Activated CD8-positive, alpha-beta T cell treated with anti-CD3 and anti-CD28 coated beads, Interleukin-2, amount 10 ng/mL, durations not matched to agents 7 days and 5 days (primary cell): Measurements from ENCODE around the gene ENPP6. TPM values are rescaled to one million over a fixed set of nuclear protein-coding genes. Genes with fewer than 3 reads are reported as not detected.
"Not testable (repeated sequence)": the region's sequence is repeated elsewhere in the genome, so short reads cannot be mapped to it uniquely, and the experiment has no call there.

Experiments used
- ATAC-seq: fragments of 150-1000 bp; cut with Tn5 transposase; one replicate; pipeline ENCODE4 v1.10.0; 2021; ENCODE audit warnings: moderate library complexity
- CTCF ChIA-PET: fragments of 350-600 bp; sonication (Branson Sonifier 250); formaldehyde crosslinking; loops from one replicate; lab custom pipeline; 2021; ENCODE audit warnings: antibody characterized with exemption; lab: Charles Lee
- POLR2A ChIA-PET: fragments of 350-600 bp; sonication (Branson Sonifier 250); formaldehyde crosslinking; loops from one replicate; lab custom pipeline; 2021; ENCODE audit warnings: antibody characterized with exemption; lab: Charles Lee
- DNase-seq: peaks from one replicate; pipeline ENCODE4 v3.0.0-alpha.2; 2020
- H3K27ac Mint-ChIP-seq: one replicate; pipeline ENCODE4 v1.8.0; 2021; ENCODE audit warnings: mild to moderate bottlenecking, mixed read lengths
- H3K27me3 Mint-ChIP-seq: one replicate; pipeline ENCODE4 v1.8.0; 2021; ENCODE audit warnings: low read depth, mixed read lengths
- H3K36me3 Mint-ChIP-seq: one replicate; pipeline ENCODE4 v1.8.0; 2021; ENCODE audit warnings: low read depth, mixed read lengths
- H3K4me1 Mint-ChIP-seq: one replicate; pipeline ENCODE4 v1.8.0; 2021; ENCODE audit warnings: low read depth, mixed read lengths
- H3K4me3 Mint-ChIP-seq: one replicate; pipeline ENCODE4 v1.8.0; 2021; ENCODE audit warnings: mild to moderate bottlenecking, mixed read lengths
- H3K9me3 Mint-ChIP-seq: one replicate; pipeline ENCODE4 v1.8.0; 2022; ENCODE audit warnings: mixed read lengths; ENCODE audit not compliant: insufficient read depth
- total RNA-seq, 2 experiments: library from RNA; stranded (reverse); gene quantifications; one replicate each; pipeline ENCODE4 v1.2.3, GENCODE V29; 2021

Gene ENPP6
- total RNA-seq, 2 experiments from 2014 or later = 0.18 to 0.87 TPM

DNA sequence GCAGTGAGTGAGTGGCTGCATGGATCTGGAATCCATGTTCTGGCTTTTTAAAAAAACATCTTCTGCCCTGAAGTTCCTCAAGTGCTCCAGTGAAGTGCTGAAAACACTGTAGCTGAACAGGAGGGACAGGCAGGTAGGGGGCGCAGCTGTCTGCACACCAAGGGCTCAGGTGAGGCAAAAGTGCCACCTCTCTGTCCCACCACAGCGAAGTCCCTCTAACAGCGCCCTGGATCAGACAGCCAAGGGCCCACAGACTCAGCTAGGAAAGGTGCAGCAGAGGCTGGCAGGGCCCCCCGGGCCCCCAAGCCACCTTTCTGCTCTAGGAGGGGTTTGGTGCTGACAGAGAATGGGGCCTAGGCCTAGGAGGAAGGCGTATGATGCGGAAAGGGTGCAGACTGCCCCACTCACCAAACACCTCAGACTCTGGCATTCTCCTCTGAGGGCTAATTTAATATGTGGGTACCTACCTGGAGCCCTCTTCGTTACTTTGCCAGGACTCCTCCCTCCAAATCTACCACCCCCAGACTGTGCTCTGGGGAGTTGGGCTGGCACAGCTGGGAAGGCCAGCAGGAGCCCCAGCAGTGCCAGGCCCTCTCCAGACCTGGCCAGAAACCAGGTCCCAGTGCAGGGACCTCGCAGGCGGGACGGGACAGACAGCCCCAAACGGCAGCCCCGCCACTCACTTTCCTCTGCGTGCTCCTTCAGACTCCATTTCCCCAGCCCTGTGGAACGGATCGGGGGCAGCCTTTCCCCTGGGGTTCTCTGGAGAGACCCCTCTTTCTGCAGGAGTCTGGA is 73.7 kb downstream of the ENPP6 start:
- CTCF ChIA-PET = no interaction called here
- ATAC-seq (no peak), DNase-seq (no peak)
- Mint-ChIP-seq H3K36me3 (no peaks in the 10 kb centered on the region), H3K27ac (no peak overlapping the region), H3K4me3 (no peak overlapping the region), H3K4me1 (peaks cover 12% of the 10 kb centered on the region), H3K27me3 (peaks cover 6% of the 10 kb centered on the region), H3K9me3 (no peaks in the 10 kb centered on the region)
- POLR2A ChIA-PET = no interaction called here

DNA sequence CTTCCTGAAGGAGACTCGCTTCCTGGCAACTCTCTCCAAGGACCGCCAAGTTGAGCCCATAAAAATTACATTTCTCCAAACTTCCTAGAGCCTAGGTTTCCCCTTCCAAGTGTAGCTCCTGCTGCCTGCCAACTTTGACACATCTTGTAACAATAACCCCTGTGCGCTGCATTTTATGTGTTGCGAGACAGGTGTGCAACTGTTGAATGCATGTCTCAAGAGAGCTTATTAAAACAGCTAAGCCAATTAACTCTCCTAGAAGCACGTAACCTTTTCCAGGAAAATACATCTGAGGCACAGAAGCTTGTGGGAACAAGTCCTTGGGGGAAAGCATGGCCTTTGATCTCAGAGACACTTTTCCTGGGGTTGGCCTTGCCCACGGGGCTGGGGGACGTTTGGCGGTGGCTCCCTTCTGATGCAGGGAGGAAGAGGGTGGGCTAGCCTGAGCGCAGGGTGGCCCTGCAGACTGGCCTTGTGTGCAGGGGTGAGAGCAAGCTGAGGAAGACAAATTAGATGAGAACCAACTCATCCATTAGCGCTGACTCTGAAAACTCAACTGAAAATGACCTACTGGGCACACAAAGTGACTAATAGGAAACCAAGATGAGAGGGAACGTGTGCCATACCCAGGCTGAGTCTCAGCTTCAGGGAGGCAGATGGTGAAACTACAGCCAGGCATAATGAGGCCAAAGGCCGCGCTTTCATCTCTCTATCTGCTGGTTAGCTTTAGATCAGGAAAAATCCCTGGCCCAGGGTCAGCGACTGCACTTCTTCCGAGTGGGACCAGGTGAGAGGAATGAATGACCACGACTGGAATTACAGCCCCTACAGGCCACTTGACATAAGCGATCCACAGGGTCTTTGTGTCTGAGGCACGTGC is 75.3 kb downstream of the ENPP6 start:
- DNase-seq (no peak), ATAC-seq (no peak)
- Mint-ChIP-seq H3K27ac (no peak overlapping the region), H3K27me3 (peaks cover 6% of the 10 kb centered on the region), H3K4me3 (no peak overlapping the region), H3K36me3 (no peaks in the 10 kb centered on the region), H3K9me3 (peaks cover 4% of the 10 kb centered on the region), H3K4me1 (no peaks in the 10 kb centered on the region)
- CTCF ChIA-PET = no interaction called here
- POLR2A ChIA-PET = interaction anchor here (0.8 kb wide), 1 partner anchor 10 kb away, joined by 3 read pairs; no protein-coding TSS in a partner anchor

DNA sequence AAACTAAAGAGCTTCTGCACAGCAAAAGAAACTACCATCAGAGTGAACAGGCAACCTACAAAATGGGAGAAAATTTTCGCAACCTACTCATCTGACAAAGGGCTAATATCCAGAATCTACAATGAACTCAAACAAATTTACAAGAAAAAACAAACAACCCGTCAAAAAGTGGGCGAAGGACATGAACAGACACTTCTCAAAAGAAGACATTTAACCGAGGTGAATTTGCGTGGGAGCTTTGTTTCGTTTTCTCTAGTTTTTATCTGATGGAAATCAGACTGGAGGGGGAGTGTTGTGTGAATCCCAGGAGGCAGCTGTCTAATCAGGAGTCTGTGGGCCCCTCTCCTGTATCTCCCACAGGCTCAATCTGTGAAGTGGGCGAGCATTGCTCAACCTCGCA is 76.8 kb downstream of the ENPP6 start:
- H3K4me1 Mint-ChIP-seq, H3K27ac Mint-ChIP-seq, ATAC-seq, H3K27me3 Mint-ChIP-seq, DNase-seq, H3K36me3 Mint-ChIP-seq, CTCF ChIA-PET, POLR2A ChIA-PET, H3K4me3 Mint-ChIP-seq: not testable (repeated sequence)
- peaks cover 13% of the 10 kb centered on the region for H3K9me3 Mint-ChIP-seq

DNA sequence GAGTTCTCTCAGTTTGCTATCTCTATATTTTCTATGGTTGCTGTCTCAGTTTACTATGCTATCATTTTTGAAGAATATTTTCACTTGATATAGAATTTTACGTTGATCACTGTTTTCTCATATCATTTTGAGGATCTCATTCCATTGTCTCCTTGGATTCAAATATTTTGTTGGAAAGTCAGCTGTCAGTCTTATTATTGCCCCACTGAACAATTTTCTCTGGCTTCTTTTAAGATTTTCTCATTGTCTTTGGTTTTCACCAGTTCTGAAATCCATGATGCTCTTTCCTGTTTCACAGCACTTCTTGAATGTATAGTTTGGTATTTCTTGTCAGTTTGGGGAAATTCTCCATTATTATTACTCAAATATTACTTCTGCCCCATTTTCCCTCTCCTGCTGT is 81.1 kb downstream of the ENPP6 start:
- peaks cover 4% of the 10 kb centered on the region for H3K36me3 Mint-ChIP-seq
- H3K4me3 Mint-ChIP-seq = no peak overlapping the region
- no peak overlapping the region for H3K27ac Mint-ChIP-seq
- ATAC-seq (no peak), DNase-seq (no peak)
- CTCF ChIA-PET = no interaction called here
- H3K9me3 Mint-ChIP-seq = peaks cover 13% of the 10 kb centered on the region
- H3K4me1 Mint-ChIP-seq = no peaks in the 10 kb centered on the region
- peaks cover 17% of the 10 kb centered on the region for H3K27me3 Mint-ChIP-seq
- POLR2A ChIA-PET = no interaction called here

DNA sequence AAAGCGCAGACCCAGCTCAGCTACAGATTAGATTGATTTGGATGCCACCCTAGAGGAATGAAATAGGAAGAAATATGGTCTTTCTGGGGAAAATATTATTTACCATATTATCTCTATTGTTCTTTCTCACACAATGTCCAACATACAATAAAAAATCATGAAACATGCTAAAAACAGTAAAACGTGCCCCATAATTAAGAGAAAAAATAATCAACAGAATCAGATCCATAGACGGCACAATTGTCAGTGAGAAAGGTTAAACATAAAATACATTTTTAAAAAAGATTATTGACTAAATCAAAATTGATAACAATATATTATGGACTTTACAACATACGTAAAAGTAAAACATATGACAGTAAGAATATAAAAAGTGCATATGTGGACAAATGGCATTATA is 90.9 kb downstream of the ENPP6 start:
- no peak for ATAC-seq
- H3K36me3 Mint-ChIP-seq = no peaks in the 10 kb centered on the region
- H3K27me3 Mint-ChIP-seq = peaks cover 21% of the 10 kb centered on the region
- no peak overlapping the region for H3K4me3 Mint-ChIP-seq
- no peak overlapping the region for H3K27ac Mint-ChIP-seq
- no peaks in the 10 kb centered on the region for H3K9me3 Mint-ChIP-seq
- DNase-seq = no peak
- ChIA-PET CTCF (no interaction called here), POLR2A (no interaction called here)
- no peaks in the 10 kb centered on the region for H3K4me1 Mint-ChIP-seq

DNA sequence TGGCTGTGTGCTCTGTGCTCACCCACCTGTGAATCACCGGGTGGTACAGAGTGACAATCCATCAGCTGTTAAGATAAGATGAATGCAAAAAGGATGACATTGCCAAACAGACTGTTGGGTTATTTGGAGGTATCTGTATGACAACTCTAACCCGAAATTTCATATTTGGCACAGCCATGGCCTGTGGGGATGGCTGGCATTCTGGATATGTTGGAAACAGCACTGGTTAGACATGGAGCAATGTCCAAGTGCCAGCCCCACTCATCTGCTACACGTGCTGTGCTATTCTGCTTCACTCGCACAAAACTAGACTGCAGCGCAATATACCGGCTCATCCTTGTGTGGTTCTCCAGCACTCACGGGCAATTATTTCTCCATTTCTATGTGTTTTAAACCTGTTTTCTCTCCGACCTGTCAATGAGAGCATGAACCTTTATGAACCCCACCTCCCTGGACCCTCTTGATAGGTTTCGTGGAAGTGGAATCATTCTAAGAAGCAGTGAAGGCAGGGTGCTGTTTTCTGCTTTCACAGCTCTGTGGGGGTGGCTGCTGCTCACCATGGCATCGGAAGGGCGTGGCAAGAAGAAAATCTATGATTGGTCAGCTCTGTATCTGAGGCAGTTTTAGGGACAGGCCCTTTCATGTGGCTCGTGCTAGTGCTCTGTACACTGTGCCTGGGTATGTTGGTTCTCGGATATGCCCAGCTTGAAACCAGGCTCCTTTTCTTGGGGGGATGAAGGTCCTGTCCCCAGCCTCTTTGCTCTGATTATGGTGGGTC is 94.9 kb downstream of the ENPP6 start:
- Mint-ChIP-seq H3K4me1 (no peaks in the 10 kb centered on the region), H3K27me3 (peaks cover 13% of the 10 kb centered on the region), H3K27ac (no peak overlapping the region), H3K4me3 (no peak overlapping the region), H3K36me3 (no peaks in the 10 kb centered on the region), H3K9me3 (no peaks in the 10 kb centered on the region)
- ChIA-PET POLR2A (no interaction called here), CTCF (no interaction called here)
- ATAC-seq = no peak
- DNase-seq = no peak

DNA sequence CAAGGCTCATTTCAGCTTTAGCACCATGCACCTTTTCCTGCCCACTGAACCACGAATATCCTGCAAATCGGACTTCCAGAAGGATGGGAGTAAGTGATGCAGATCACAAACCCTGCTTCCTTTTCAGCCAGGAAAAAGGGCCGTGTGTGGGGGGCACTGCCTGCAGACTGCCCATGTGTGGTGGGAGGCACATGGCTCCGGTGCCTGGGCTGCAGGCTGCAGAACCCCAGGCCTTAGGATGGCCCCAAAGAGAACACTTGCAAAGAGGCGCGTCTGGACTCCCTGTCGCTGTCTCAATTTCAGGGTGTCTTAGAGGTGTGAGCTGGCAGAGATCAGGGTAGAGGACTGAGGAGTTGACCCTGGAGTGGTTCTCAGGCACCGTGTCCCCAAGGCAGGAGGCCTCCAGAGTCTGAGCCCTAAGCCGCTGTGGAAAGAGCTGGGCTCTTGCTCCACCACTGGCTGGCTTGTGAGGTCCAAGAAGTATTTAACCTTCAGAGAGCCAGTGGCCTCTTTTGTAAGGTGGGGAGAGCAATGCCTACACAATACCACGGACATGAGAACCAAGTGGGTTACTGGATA is 97.0 kb downstream of the ENPP6 start:
- Mint-ChIP-seq H3K27ac (no peak overlapping the region), H3K27me3 (peaks cover 8% of the 10 kb centered on the region)

DNA sequence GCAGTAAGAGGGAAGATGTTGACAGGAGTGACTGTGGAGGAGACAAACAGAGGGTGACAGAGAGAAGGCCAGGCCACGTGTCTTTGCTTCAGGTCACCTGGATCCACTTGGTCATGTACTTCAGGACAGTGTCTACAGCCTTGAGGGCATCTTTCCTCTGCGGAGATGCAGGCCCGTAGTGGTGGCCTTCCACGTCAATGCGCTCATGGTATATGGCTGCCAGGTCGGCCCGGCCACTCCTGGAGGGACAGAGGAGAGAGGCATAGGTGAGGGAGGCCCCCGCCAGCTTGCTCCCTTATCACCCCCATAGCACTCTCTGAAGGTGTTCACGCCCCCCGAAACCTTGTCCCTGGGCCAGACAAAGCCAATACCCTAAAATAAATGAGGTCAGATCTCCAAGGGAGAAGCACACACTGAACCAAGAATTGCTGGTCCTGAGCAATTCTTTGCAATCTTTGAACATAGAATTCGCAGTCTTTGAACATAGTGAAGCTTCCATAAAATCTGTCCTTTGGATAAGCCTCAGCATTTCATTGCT is 99.9 kb downstream of the ENPP6 start:
- H3K4me1 Mint-ChIP-seq = no peaks in the 10 kb centered on the region
- POLR2A ChIA-PET = interaction anchor here (1.4 kb wide), 1 partner anchor 9 kb away, joined by 5 read pairs; no protein-coding TSS in a partner anchor

More for the DNA sequence above, 97.0 kb downstream of the ENPP6 start:
- CTCF ChIA-PET = no interaction called here
- H3K4me3 Mint-ChIP-seq = no peak overlapping the region
- no peak for ATAC-seq
- no peaks in the 10 kb centered on the region for H3K4me1 Mint-ChIP-seq
- H3K9me3 Mint-ChIP-seq = no peaks in the 10 kb centered on the region
- no peak for DNase-seq
- no peaks in the 10 kb centered on the region for H3K36me3 Mint-ChIP-seq
- POLR2A ChIA-PET = no interaction called here

DNA sequence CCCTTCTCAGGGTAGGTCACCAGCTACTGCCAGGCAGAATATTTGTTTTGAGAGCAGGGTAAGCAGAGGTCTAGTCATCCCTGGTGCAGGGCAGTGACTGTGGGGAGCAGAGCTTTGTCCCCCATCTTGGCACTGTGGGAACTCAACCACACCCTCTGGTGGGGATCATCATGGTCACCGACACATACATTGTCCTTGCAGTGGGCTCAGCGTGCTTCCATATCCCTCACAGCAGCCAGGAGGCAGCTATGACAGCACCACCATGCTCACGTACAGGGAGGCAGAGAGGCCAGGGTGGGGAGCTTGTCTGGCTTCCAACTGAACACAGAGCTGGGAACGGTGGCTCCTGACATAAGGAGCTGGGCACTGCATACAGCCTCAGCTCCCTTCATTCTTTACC is 102.3 kb downstream of the ENPP6 start:
- Mint-ChIP-seq H3K36me3 (no peaks in the 10 kb centered on the region), H3K4me1 (no peaks in the 10 kb centered on the region), H3K27me3 (no peaks in the 10 kb centered on the region), H3K27ac (no peak overlapping the region), H3K9me3 (no peaks in the 10 kb centered on the region), H3K4me3 (no peak overlapping the region)
- no peak for ATAC-seq
- DNase-seq = no peak
- ChIA-PET CTCF (no interaction called here), POLR2A (no interaction called here)

More for the DNA sequence above, 99.9 kb downstream of the ENPP6 start:
- Mint-ChIP-seq H3K36me3 (no peaks in the 10 kb centered on the region), H3K4me3 (no peak overlapping the region), H3K9me3 (no peaks in the 10 kb centered on the region), H3K27me3 (no peaks in the 10 kb centered on the region), H3K27ac (no peak overlapping the region)
- ATAC-seq (no peak), DNase-seq (no peak)
- CTCF ChIA-PET = no interaction called here

DNA sequence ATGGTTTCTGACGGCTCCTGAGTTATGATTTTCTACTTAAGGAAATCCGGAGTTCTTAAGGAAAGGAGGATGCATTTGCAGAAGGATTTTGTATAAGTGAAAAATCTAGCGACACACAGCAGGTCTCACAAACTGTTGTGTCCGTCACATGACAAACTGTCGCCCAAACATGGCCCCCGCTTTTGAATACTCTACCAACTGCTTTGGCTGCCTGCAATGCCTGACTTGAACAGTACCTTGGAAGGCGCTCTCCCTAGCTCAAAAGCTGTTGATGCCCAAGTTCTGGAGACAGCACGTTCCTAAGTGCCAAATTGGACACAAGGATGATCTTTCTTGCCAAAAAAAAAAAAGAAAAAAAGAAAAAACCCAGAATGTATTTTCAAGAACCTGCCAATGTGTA is 103.2 kb downstream of the ENPP6 start:
- POLR2A ChIA-PET = no interaction called here
- H3K27me3 Mint-ChIP-seq = peaks cover 2% of the 10 kb centered on the region
- CTCF ChIA-PET = no interaction called here

DNA sequence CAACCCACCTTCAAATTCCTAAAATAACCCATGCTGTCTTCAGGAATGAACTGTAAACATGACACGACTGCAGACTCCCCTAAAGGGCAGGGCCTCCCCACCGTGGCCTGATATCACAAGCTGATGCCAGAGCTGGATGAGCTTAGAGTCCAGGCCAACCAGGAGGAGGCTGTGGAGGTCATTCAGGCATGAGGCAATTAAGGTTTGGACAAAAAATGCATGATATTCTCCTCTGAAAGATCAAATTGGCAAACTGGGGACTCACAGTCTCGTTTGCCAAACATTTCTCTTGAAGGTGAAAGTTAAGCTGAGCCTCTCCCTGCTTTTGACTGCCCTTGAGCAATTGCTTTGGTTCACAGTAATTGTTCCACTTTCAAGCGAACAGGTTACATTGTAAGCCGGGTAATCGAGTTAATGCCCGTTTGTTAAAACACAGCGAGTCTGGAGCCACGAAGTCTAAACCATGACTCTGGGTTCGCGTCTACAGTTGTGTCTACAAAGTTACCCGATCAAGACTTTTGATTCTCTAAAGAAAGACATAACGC is 105.6 kb downstream of the ENPP6 start:
- Mint-ChIP-seq H3K4me1 (no peaks in the 10 kb centered on the region), H3K4me3 (no peak overlapping the region), H3K9me3 (no peaks in the 10 kb centered on the region), H3K27me3 (peaks cover 2% of the 10 kb centered on the region), H3K27ac (no peak overlapping the region), H3K36me3 (no peaks in the 10 kb centered on the region)
- ChIA-PET POLR2A (no interaction called here), CTCF (interaction anchor here (0.7 kb wide), 1 partner anchor 14 kb away, joined by 3 read pairs; no protein-coding TSS in a partner anchor)
- no peak for ATAC-seq
- no peak for DNase-seq

More for the DNA sequence above, 103.2 kb downstream of the ENPP6 start:
- Mint-ChIP-seq H3K4me3 (no peak overlapping the region), H3K4me1 (no peaks in the 10 kb centered on the region), H3K9me3 (no peaks in the 10 kb centered on the region), H3K27ac (no peak overlapping the region), H3K36me3 (no peaks in the 10 kb centered on the region)
- ATAC-seq (no peak), DNase-seq (no peak)
